ENCODE results near the gene ADCY1.

ADCY1 gene

DNA sequence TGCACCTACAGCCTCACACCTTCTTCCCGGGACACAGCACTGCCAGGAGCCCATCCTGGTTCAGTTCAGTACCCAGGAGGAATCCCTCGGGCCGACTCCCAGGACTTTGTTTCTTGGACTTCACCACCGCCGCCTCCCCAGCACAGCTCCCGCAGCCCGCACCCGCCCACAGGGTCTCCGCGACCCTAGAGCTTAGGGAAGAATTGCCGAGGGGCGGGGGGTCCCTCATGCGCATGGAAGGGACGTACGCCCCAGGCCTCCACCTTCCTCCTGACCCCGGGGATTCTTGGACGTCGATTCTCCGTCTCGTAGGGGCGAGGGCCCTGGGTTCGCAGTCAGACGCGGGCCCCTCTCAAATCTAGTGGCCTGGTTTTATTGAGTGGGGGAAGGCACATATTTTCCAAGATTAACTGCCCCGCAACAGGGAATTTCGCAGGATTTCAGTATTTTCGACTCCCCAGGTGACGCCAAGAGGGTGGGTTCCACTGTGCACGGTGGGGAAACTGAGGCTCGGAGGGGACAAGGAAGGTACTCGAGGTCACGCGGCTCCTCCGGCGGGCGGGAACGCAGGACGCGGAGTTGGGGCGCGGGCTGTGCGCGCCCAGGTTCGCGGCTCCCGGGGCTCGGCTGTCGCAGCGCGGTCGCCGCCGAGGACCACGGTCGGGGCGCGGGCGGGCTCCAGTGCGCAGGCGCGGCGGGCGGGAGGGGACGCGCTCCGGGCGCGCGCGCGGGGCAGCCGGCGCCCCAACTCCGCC lies at the start of gene ADCY1:
Gene ADCY1 (plus strand): TSS at position 708 of the 755 bp plus-strand sequence. CDS start 176 bp downstream, outside the sequence.
- Histone ChIP-seq H3K27ac (ENCODE audit: low read length) (no peak within 1 kb of the TSS), H3K4me3 (ENCODE audit: low read length) (peak within 1 kb of the TSS; percentile 93), H3K9me3 (replicated peaks; ENCODE audit: insufficient read depth, low read length) (no peaks in the 10 kb centered on the region), H3K9me2 (replicated peaks; ENCODE audit: insufficient read depth, low read length) (no peaks in the 10 kb centered on the region), H3K27me3 (replicated peaks; ENCODE audit: insufficient read depth, low read length) (no peaks in the 10 kb centered on the region), H4K20me1 (ENCODE audit: insufficient read depth, low read length) (no peaks in the 10 kb centered on the region), H3K36me3 (replicated peaks; ENCODE audit: insufficient read depth, low read length) (no peaks in the 10 kb centered on the region), H3K79me2 (ENCODE audit: low read length) (peaks cover 13% of the 10 kb centered on the region), H3F3A (ENCODE audit: insufficient read depth, low read length) (no peaks in the 10 kb centered on the region), H3K9ac (ENCODE audit: low read length) (peak within 1 kb of the TSS; percentile 75), H3K4me1 (ENCODE audit: low read length) (peaks cover 8% of the 10 kb centered on the region; the same call in 1 of the 2 replicates), H2AFZ (ENCODE audit: low read length) (peak within 1 kb of the TSS; percentile 98), H3K4me2 (ENCODE audit: low read depth, low read length) (peak within 1 kb of the TSS; percentile 100)
- DNase-seq = peak; percentile 58
- TF ChIP-seq EZH2 (optimal IDR thresholded peaks at IDR 0.05; ENCODE audit: low read depth, low read length) = no peak
- TF ChIP-seq, protein P1, sequence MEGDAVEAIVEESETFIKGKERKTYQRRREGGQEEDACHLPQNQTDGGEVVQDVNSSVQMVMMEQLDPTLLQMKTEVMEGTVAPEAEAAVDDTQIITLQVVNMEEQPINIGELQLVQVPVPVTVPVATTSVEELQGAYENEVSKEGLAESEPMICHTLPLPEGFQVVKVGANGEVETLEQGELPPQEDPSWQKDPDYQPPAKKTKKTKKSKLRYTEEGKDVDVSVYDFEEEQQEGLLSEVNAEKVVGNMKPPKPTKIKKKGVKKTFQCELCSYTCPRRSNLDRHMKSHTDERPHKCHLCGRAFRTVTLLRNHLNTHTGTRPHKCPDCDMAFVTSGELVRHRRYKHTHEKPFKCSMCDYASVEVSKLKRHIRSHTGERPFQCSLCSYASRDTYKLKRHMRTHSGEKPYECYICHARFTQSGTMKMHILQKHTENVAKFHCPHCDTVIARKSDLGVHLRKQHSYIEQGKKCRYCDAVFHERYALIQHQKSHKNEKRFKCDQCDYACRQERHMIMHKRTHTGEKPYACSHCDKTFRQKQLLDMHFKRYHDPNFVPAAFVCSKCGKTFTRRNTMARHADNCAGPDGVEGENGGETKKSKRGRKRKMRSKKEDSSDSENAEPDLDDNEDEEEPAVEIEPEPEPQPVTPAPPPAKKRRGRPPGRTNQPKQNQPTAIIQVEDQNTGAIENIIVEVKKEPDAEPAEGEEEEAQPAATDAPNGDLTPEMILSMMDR (IDR thresholded peaks at IDR 0.05; ENCODE audit: low read length) = no peak
- no peak for TF ChIP-seq EZH2phosphoT487 (IDR thresholded peaks at IDR 0.05; ENCODE audit: low read length)

DNA sequence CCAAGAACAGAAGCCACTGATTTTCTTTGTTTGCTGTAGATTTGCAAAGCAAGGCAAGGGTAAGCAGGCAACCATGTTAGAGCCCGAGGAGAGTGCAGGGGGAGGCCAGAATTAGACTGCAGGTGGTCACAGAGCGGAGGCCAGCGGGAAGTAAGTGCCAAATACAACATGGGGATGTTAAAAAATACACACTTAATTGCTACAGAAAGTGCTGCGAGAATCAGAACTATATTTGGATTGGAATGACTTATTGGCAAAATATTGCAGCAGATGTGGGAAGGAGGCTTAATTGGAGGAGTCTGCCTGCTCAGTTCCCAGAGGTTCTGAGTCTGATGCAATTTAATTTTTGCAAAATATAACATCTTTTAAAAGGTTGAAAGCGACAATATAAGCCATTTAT lies 49.7 kb upstream of the ADCY1 start:
- H3K9me2 ChIP-seq (replicated peaks; ENCODE audit: insufficient read depth, low read length) = no peaks in the 10 kb centered on the region
- no peaks in the 10 kb centered on the region for H3K79me2 ChIP-seq (ENCODE audit: low read length)
- H3K4me3 ChIP-seq (ENCODE audit: low read length) = no peak overlapping the region
- H2AFZ ChIP-seq (ENCODE audit: low read length) = no peak overlapping the region
- H3K9me3 ChIP-seq (replicated peaks; ENCODE audit: insufficient read depth, low read length) = no peaks in the 10 kb centered on the region
- no peak for DNase-seq
- no peak overlapping the region for H3K9ac ChIP-seq (ENCODE audit: low read length)
- H3K36me3 ChIP-seq (replicated peaks; ENCODE audit: insufficient read depth, low read length) = no peaks in the 10 kb centered on the region
- H4K20me1 ChIP-seq (ENCODE audit: insufficient read depth, low read length) = no peaks in the 10 kb centered on the region
- no peak overlapping the region for H3K4me2 ChIP-seq (ENCODE audit: low read depth, low read length)
- H3K4me1 ChIP-seq (ENCODE audit: low read length) = no peaks in the 10 kb centered on the region
- H3F3A ChIP-seq (ENCODE audit: insufficient read depth, low read length) = no peaks in the 10 kb centered on the region
- H3K27ac ChIP-seq (ENCODE audit: low read length) = no peak overlapping the region
- TF ChIP-seq, protein P1 (IDR thresholded peaks at IDR 0.05; ENCODE audit: low read length) = no peak
- TF ChIP-seq EZH2phosphoT487 (IDR thresholded peaks at IDR 0.05; ENCODE audit: low read length) = no peak
- TF ChIP-seq EZH2 (optimal IDR thresholded peaks at IDR 0.05; ENCODE audit: low read depth, low read length) = no peak
- H3K27me3 ChIP-seq (replicated peaks; ENCODE audit: insufficient read depth, low read length) = no peaks in the 10 kb centered on the region

DNA sequence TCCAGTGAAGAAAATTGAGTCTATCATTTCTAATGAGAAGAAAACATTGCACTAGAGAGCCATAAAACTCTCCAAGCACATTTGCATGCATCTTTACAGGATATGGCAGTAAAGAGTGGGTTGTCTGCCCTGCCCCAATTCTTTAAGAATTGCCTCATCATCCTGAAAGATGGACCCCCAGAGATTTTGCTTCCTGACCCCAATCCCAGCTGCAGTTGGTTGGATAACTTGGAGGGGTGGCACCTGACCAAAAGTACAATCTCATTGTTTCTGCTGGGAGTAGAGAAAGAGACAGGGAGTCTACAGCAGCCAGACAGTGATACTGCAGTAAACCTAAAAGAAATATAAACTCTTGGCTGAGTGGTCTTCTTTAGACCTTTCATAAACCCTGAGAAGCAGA lies 49.1 kb upstream of the ADCY1 start:
- DNase-seq = no peak
- Histone ChIP-seq H4K20me1 (ENCODE audit: insufficient read depth, low read length) (no peaks in the 10 kb centered on the region), H3K9me3 (replicated peaks; ENCODE audit: insufficient read depth, low read length) (no peaks in the 10 kb centered on the region), H3K9me2 (replicated peaks; ENCODE audit: insufficient read depth, low read length) (no peaks in the 10 kb centered on the region), H3K9ac (ENCODE audit: low read length) (no peak overlapping the region), H3K27ac (ENCODE audit: low read length) (no peak overlapping the region), H3K4me1 (ENCODE audit: low read length) (no peaks in the 10 kb centered on the region), H3F3A (ENCODE audit: insufficient read depth, low read length) (no peaks in the 10 kb centered on the region), H3K4me2 (ENCODE audit: low read depth, low read length) (no peak overlapping the region), H3K4me3 (ENCODE audit: low read length) (no peak overlapping the region), H2AFZ (ENCODE audit: low read length) (no peak overlapping the region), H3K36me3 (replicated peaks; ENCODE audit: insufficient read depth, low read length) (no peaks in the 10 kb centered on the region), H3K79me2 (ENCODE audit: low read length) (no peaks in the 10 kb centered on the region), H3K27me3 (replicated peaks; ENCODE audit: insufficient read depth, low read length) (no peaks in the 10 kb centered on the region)
- no peak for TF ChIP-seq EZH2phosphoT487 (IDR thresholded peaks at IDR 0.05; ENCODE audit: low read length)
- no peak for TF ChIP-seq EZH2 (optimal IDR thresholded peaks at IDR 0.05; ENCODE audit: low read depth, low read length)
- TF ChIP-seq, protein P1 (IDR thresholded peaks at IDR 0.05; ENCODE audit: low read length) = no peak
